Astrocyte (in vitro differentiated cells and primary cell): ENCODE measurements around the gene HINT1. TPM values are rescaled to one million over a fixed set of nuclear protein-coding genes. Genes with fewer than 3 reads are reported as not detected.
"Not testable (repeated sequence)": the region's sequence is repeated elsewhere in the genome, so short reads cannot be mapped to it uniquely, and the experiment has no call there.

ENCODE experiments used
- DNase-seq: peaks from one replicate; pipeline ENCODE4 v3.0.0-alpha.2; 2010; ENCODE audit warnings: low read depth
- FAIRE-seq: peaks from 2 replicates; lab custom pipeline; 2011; peaks lifted over from hg19 to GRCh38; lab: Jason Lieb, UNC
- H2AFZ ChIP-seq: 2 replicates; pipeline ENCODE4 v1.6.0; 2012; ENCODE audit warnings: low read depth, low read length, inconsistent platforms
- H3K27ac ChIP-seq: 2 replicates; pipeline ENCODE4 v1.5.1; 2011; ENCODE audit warnings: low read depth, low read length, inconsistent platforms
- H3K27me3 ChIP-seq: 2 replicates; pipeline ENCODE4 v1.6.0; 2011; ENCODE audit warnings: low read length, inconsistent platforms; ENCODE audit not compliant: insufficient read depth
- H3K36me3 ChIP-seq: 2 replicates; pipeline ENCODE4 v1.5.1; 2011; ENCODE audit warnings: low read length, inconsistent platforms; ENCODE audit not compliant: insufficient read depth
- H3K4me1 ChIP-seq: 2 replicates; pipeline ENCODE4 v1.5.1; 2011; ENCODE audit warnings: low read length, inconsistent platforms; ENCODE audit not compliant: insufficient read depth
- H3K4me2 ChIP-seq: 2 replicates; pipeline ENCODE4 v1.6.0; 2012; ENCODE audit warnings: low read length, inconsistent platforms
- H3K4me3 ChIP-seq: 2 replicates; pipeline ENCODE4 v1.5.1; 2011; ENCODE audit warnings: low read depth, mild to moderate bottlenecking, low read length, inconsistent platforms; ENCODE audit not compliant: insufficient read depth
- H3K79me2 ChIP-seq: 2 replicates; pipeline ENCODE4 v1.6.0; 2012; ENCODE audit warnings: mild to moderate bottlenecking, low read length, inconsistent platforms; ENCODE audit not compliant: insufficient read depth
- H3K9ac ChIP-seq: 2 replicates; pipeline ENCODE4 v1.6.0; 2012; ENCODE audit warnings: mild to moderate bottlenecking, low read length, inconsistent platforms
- H3K9me3 ChIP-seq: 2 replicates; pipeline ENCODE4 v1.5.1; 2012; ENCODE audit warnings: low read depth, mild to moderate bottlenecking, low read length, inconsistent platforms; ENCODE audit not compliant: insufficient read depth
- H4K20me1 ChIP-seq: 2 replicates; pipeline ENCODE4 v1.6.0; 2012; ENCODE audit warnings: low read length, inconsistent platforms; ENCODE audit not compliant: insufficient read depth
- H3K27ac Mint-ChIP-seq: one replicate; pipeline ENCODE4 v1.8.0; 2021; ENCODE audit warnings: mild to moderate bottlenecking, mixed read lengths; ENCODE audit not compliant: unreplicated experiment
- H3K27me3 Mint-ChIP-seq: one replicate; pipeline ENCODE4 v1.8.0; 2021; ENCODE audit warnings: low read depth, mixed read lengths; ENCODE audit not compliant: unreplicated experiment
- H3K36me3 Mint-ChIP-seq: one replicate; pipeline ENCODE4 v1.8.0; 2021; ENCODE audit warnings: low read depth, mixed read lengths; ENCODE audit not compliant: unreplicated experiment
- H3K4me1 Mint-ChIP-seq: one replicate; pipeline ENCODE4 v1.8.0; 2021; ENCODE audit warnings: low read depth, mixed read lengths; ENCODE audit not compliant: unreplicated experiment
- H3K4me3 Mint-ChIP-seq: one replicate; pipeline ENCODE4 v1.8.0; 2021; ENCODE audit warnings: mild to moderate bottlenecking, moderate library complexity, mixed read lengths; ENCODE audit not compliant: unreplicated experiment
- H3K9me3 Mint-ChIP-seq: one replicate; pipeline ENCODE4 v1.8.0; 2021; ENCODE audit warnings: mild to moderate bottlenecking, mixed read lengths; ENCODE audit not compliant: unreplicated experiment
- EZH2 ChIP-seq: IDR thresholded peaks from 2 replicates; pipeline ENCODE4 v1.6.1; 2012; ENCODE audit warnings: mild to moderate bottlenecking, low read length, inconsistent platforms; ENCODE audit not compliant: insufficient read depth
- total RNA-seq: library from RNA; stranded (reverse); gene quantifications from 2 replicates; pipeline ENCODE4 v1.2.1, GENCODE V29; 2021
- TF ChIP-seq, protein P1 (sequence below): IDR thresholded peaks from 2 replicates; pipeline ENCODE4 v1.5.1; 2011; ENCODE audit warnings: low read depth, mild to moderate bottlenecking, inconsistent platforms, low read length, moderate library complexity; ENCODE audit not compliant: insufficient read depth

HINT1 gene
- total RNA-seq, 1 donor from 2014 or later: 243 TPM

DNA sequence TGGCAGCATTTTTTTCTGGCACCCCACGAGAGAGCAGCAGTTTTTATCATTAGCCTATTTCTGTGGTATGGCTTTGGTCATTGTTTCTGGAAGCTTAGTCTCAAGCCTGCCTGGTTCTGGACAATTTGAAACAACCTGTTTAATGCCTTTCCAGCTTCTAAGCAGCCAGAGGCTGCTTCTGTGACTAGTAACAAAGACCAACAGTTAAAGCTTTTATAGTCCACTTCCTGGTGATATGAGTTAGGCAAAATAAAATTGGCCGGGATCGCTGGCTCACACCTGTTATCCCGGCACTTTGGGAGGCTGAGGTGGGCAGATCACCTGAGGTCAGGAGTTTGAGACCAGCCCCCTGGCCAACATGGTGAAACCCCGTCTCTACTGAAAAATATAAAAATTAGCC is 29.7 kb upstream of the HINT1 start:
- DNase-seq (no peak), FAIRE-seq (no peak)
- Histone ChIP-seq H3K27ac (no peak overlapping the region), H4K20me1 (no peaks in the 10 kb centered on the region), H3K4me3 (no peak overlapping the region), H3K36me3 (no peaks in the 10 kb centered on the region), H2AFZ (no peak overlapping the region), H3K27me3 (no peaks in the 10 kb centered on the region), H3K9ac (no peak overlapping the region), H3K4me1 (no peaks in the 10 kb centered on the region), H3K9me3 (no peaks in the 10 kb centered on the region), H3K4me2 (no peak overlapping the region), H3K79me2 (no peaks in the 10 kb centered on the region)
- Mint-ChIP-seq H3K36me3 (no peaks in the 10 kb centered on the region), H3K4me3 (no peak overlapping the region), H3K27ac (no peak overlapping the region), H3K4me1 (no peaks in the 10 kb centered on the region), H3K9me3 (no peaks in the 10 kb centered on the region), H3K27me3 (no peaks in the 10 kb centered on the region)
- no peak for TF ChIP-seq EZH2
- TF ChIP-seq, protein P1, sequence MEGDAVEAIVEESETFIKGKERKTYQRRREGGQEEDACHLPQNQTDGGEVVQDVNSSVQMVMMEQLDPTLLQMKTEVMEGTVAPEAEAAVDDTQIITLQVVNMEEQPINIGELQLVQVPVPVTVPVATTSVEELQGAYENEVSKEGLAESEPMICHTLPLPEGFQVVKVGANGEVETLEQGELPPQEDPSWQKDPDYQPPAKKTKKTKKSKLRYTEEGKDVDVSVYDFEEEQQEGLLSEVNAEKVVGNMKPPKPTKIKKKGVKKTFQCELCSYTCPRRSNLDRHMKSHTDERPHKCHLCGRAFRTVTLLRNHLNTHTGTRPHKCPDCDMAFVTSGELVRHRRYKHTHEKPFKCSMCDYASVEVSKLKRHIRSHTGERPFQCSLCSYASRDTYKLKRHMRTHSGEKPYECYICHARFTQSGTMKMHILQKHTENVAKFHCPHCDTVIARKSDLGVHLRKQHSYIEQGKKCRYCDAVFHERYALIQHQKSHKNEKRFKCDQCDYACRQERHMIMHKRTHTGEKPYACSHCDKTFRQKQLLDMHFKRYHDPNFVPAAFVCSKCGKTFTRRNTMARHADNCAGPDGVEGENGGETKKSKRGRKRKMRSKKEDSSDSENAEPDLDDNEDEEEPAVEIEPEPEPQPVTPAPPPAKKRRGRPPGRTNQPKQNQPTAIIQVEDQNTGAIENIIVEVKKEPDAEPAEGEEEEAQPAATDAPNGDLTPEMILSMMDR: no peak

DNA sequence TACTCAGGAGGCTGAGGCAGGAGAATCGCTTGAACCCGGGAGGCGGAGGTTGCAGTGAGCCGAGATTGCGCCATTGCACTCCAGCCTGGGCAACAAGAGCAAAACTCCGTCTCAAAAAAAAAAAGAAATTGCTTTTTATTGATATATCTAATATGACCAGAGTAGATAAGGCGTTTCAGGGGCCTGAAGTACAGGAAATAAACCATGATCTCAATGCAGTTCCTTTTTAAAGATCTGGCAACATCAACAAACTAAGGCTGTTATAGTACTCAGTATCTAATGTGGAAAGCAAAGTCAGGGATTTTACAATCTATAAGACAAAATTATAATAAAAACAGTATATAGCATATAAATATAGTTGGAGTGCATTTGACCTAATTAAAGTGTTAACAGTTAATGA is 28.8 kb upstream of the HINT1 start:
- not testable (repeated sequence) for H3K4me3 Mint-ChIP-seq, H3K36me3 Mint-ChIP-seq, H3K9me3 ChIP-seq, H2AFZ ChIP-seq, H3K4me1 Mint-ChIP-seq, FAIRE-seq, H3K9me3 Mint-ChIP-seq, H3K27ac ChIP-seq, DNase-seq, H3K4me1 ChIP-seq, H3K9ac ChIP-seq, H3K36me3 ChIP-seq, H3K79me2 ChIP-seq, H3K4me3 ChIP-seq, H3K27me3 ChIP-seq, H3K27me3 Mint-ChIP-seq, H3K27ac Mint-ChIP-seq, H4K20me1 ChIP-seq, H3K4me2 ChIP-seq

DNA sequence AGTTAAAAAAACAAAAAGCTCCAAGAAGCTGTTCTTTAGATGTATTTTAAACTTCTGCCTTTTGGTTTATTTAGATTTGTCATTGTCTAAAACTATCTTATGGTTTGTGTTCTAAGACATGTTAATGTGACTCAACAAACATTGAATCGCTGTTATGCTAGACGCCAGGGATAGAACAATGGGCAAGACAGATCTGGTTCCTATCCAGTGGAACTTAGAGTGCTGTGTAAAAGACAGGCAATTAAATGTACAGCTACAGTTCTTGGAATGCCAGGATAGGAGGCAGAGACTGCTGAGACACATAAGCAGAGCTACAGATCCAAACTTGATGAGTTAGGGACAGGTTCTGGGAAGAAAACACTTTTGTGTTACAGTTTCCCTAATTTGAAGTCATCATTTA is 28.1 kb upstream of the HINT1 start:
- Mint-ChIP-seq H3K36me3 (no peaks in the 10 kb centered on the region), H3K9me3 (no peaks in the 10 kb centered on the region), H3K27ac (no peak overlapping the region), H3K27me3 (no peaks in the 10 kb centered on the region), H3K4me3 (no peak overlapping the region), H3K4me1 (no peaks in the 10 kb centered on the region)
- H3K9ac ChIP-seq: no peak overlapping the region
- no peak overlapping the region for H3K27ac ChIP-seq
- H4K20me1 ChIP-seq: no peaks in the 10 kb centered on the region
- no peak overlapping the region for H3K4me2 ChIP-seq
- no peaks in the 10 kb centered on the region for H3K27me3 ChIP-seq
- FAIRE-seq (no peak), DNase-seq (peak; percentile 21)
- H3K4me3 ChIP-seq: no peak overlapping the region
- no peaks in the 10 kb centered on the region for H3K9me3 ChIP-seq
- no peaks in the 10 kb centered on the region for H3K36me3 ChIP-seq
- no peak overlapping the region for H2AFZ ChIP-seq
- H3K79me2 ChIP-seq: no peaks in the 10 kb centered on the region
- no peaks in the 10 kb centered on the region for H3K4me1 ChIP-seq
- TF ChIP-seq, protein P1: no peak
- no peak for TF ChIP-seq EZH2
